OCI-LY3 (cell line): Measurements from ENCODE around the gene BMS1.

Experiments used
- H2AFZ ChIP-seq: fragments of 200-600, 300-600 bp; shearing (Covaris generic); 2 replicates; pipeline ENCODE4 v1.6.0; 2014; ENCODE audit warnings: antibody characterized with exemption, low read depth, low read length
- H3K27ac ChIP-seq: fragments of 200-600, 300-600 bp; sonication (generic); 2 replicates; pipeline ENCODE4 v1.5.1; 2014; ENCODE audit warnings: mild to moderate bottlenecking, low read length, moderate library complexity, mixed read lengths
- H3K27me3 ChIP-seq: fragments of 200-600, 300-600 bp; sonication (generic); 2 replicates; pipeline ENCODE4 v1.6.1; 2014; ENCODE audit warnings: low read depth, low read length, mixed read lengths
- H3K36me3 ChIP-seq: fragments of 200-600, 300-600 bp; sonication (generic); replicated peaks from 2 replicates; pipeline ENCODE3; 2014; ENCODE audit warnings: low read depth, low read length, mixed read lengths
- H3K4me1 ChIP-seq: fragments of 300-600, 200-600 bp; sonication (generic); 2 replicates; pipeline ENCODE4 v1.6.1; 2014; ENCODE audit warnings: low read length, mixed read lengths
- H3K4me2 ChIP-seq: fragments of 200-600, 300-600 bp; sonication (generic); 2 replicates; pipeline ENCODE4 v1.6.1; 2014; ENCODE audit warnings: low read length, mixed read lengths
- H3K4me3 ChIP-seq: fragments of 300-600, 200-600 bp; sonication (generic); 2 replicates; pipeline ENCODE4 v1.5.1; 2014; ENCODE audit warnings: antibody characterized with exemption, mild to moderate bottlenecking, low read length, moderate library complexity
- H3K79me2 ChIP-seq: fragments of 300-600, 200-600 bp; shearing (Covaris generic); 2 replicates; pipeline ENCODE4 v1.6.1; 2014; ENCODE audit warnings: mild to moderate bottlenecking, low read length, mixed read lengths
- H3K9ac ChIP-seq: fragments of 300-600, 200-600 bp; shearing (Covaris generic); 2 replicates; pipeline ENCODE4 v1.6.0; 2014; ENCODE audit warnings: mild to moderate bottlenecking, low read length, moderate library complexity
- H3K9me3 ChIP-seq: fragments of 200-600, 300-600 bp; shearing (Covaris generic); 2 replicates; pipeline ENCODE4 v1.6.1; 2014; ENCODE audit warnings: low read length, mixed read lengths; ENCODE audit not compliant: insufficient read depth
- H4K20me1 ChIP-seq: fragments of 200-600, 300-600 bp; sonication (generic); 2 replicates; pipeline ENCODE4 v1.6.1; 2016; ENCODE audit warnings: low read length, mixed read lengths; ENCODE audit not compliant: insufficient read depth
- EZH2phosphoT487 ChIP-seq: fragments of 200-600 bp; shearing (Covaris generic); IDR thresholded peaks from 2 replicates; pipeline ENCODE4 v1.6.1; 2018; ENCODE audit warnings: antibody characterized with exemption, mixed run types, low read depth
- TF ChIP-seq, protein P1 (sequence below): fragments of 200-600, 300-600 bp; sonication (generic); IDR thresholded peaks from 2 replicates; pipeline ENCODE4 v1.5.1; 2014; ENCODE audit warnings: antibody characterized with exemption, low read length, low read depth

The BMS1 gene

DNA sequence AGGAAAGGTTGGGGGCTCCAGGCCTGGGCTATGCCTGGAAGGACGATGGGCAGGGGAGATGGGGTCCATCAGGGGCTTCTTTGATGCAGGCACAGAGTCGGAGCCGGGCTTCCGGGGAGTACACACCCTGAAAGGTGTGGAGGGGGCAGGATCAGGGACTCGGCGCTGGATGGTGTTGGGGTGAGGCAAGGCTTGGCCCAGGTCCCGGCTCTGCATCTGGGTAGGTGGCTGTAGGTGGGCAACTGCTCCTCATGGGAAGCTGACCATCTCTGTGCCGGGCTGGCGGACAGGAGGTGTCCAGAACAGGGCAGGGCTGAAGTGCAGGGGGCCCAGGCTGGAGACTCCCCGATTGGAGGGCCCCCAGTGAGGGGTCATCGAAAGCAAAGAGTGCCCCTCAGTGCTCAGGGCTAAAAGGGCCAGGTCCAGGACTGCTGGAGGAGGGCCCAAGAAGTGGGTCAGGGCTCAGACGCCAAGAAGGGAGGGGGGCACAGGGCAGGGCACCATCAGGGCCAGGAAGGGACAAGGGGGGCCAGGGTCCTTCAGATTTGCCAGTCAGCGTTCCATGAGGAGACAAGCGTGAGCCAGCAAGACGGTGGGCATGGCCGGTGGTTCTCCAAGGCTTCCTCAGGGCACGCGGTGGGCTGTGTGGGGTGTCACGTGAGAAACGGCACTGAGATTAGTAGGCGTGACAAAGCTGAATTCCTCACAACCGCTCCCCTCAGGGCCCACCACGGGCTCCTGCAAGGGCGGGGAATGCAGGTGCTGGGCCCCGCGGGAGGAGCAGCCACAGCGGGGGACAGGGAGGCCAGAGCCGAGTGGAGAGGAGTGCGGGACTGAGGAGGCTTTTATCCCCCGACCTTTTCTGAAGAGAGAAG is 97.0 kb downstream of the BMS1 start:
- H3K4me3 ChIP-seq: no peak overlapping the region
- no peak for TF ChIP-seq EZH2phosphoT487
- TF ChIP-seq, protein P1, sequence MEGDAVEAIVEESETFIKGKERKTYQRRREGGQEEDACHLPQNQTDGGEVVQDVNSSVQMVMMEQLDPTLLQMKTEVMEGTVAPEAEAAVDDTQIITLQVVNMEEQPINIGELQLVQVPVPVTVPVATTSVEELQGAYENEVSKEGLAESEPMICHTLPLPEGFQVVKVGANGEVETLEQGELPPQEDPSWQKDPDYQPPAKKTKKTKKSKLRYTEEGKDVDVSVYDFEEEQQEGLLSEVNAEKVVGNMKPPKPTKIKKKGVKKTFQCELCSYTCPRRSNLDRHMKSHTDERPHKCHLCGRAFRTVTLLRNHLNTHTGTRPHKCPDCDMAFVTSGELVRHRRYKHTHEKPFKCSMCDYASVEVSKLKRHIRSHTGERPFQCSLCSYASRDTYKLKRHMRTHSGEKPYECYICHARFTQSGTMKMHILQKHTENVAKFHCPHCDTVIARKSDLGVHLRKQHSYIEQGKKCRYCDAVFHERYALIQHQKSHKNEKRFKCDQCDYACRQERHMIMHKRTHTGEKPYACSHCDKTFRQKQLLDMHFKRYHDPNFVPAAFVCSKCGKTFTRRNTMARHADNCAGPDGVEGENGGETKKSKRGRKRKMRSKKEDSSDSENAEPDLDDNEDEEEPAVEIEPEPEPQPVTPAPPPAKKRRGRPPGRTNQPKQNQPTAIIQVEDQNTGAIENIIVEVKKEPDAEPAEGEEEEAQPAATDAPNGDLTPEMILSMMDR: no peak
- no peaks in the 10 kb centered on the region for H3K36me3 ChIP-seq
- H3K4me2 ChIP-seq: no peak overlapping the region
- H3K4me1 ChIP-seq: no peaks in the 10 kb centered on the region
- H3K27me3 ChIP-seq: no peaks in the 10 kb centered on the region
- H4K20me1 ChIP-seq: no peaks in the 10 kb centered on the region
- H3K79me2 ChIP-seq: no peaks in the 10 kb centered on the region
- H2AFZ ChIP-seq: no peak overlapping the region
- no peak overlapping the region for H3K9ac ChIP-seq
- H3K9me3 ChIP-seq: no peaks in the 10 kb centered on the region
- H3K27ac ChIP-seq: no peak overlapping the region

DNA sequence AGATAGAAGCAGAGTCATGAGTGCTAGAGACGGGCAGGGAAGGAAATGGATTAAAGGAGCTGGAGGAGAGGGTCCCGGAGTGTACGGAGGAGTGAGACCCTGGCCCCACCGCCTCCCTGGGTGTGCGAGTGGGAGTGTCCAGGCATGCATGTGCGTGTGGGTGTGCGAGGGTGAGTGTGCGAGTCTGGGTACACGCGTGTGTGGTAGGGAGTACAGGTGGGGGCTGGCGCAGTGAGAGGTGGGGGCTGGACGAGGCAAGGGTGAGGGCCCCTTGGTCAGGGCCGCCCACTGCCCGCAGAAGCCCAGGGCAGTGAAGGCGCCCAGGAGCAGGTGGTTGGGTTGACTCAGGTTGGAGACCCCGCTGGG is 97.6 kb downstream of the BMS1 start:
- Histone ChIP-seq H3K36me3 (no peaks in the 10 kb centered on the region), H3K4me3 (no peak overlapping the region), H3K27me3 (no peaks in the 10 kb centered on the region), H3K79me2 (no peaks in the 10 kb centered on the region), H3K9ac (no peak overlapping the region), H3K4me2 (no peak overlapping the region), H4K20me1 (no peaks in the 10 kb centered on the region), H3K27ac (no peak overlapping the region), H3K4me1 (no peaks in the 10 kb centered on the region), H3K9me3 (no peaks in the 10 kb centered on the region), H2AFZ (no peak overlapping the region)
- TF ChIP-seq, protein P1: no peak
- no peak for TF ChIP-seq EZH2phosphoT487

DNA sequence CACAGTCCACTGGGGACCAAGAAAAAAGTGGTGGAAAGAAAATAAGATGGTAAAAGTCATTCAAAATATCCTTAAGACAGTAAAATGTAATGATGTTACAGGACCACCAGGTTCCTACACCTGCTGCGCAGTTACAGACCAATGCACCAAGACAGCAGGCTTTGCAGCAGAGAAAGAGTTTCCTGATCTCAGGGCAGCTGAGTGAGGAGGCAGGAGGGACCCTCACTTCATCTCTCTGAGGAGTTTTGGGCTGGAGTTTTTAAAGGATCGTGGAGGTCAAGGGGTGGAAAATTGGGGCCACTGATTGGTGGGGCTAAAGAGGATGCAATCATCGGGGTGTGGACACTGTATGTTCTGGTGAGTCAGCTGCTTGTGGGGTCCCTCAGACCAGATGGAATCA is 100.0 kb downstream of the BMS1 start:
- no peak for TF ChIP-seq EZH2phosphoT487
- H3K4me1 ChIP-seq: no peaks in the 10 kb centered on the region
- no peaks in the 10 kb centered on the region for H4K20me1 ChIP-seq
- no peaks in the 10 kb centered on the region for H3K79me2 ChIP-seq
- H2AFZ ChIP-seq: no peak overlapping the region
- H3K27me3 ChIP-seq: no peaks in the 10 kb centered on the region
- no peak overlapping the region for H3K9ac ChIP-seq
- H3K4me3 ChIP-seq: no peak overlapping the region
- no peak overlapping the region for H3K4me2 ChIP-seq
- H3K9me3 ChIP-seq: no peaks in the 10 kb centered on the region
- H3K36me3 ChIP-seq: no peaks in the 10 kb centered on the region
- no peak overlapping the region for H3K27ac ChIP-seq
